Kidney (tissue), 14 donors: ENCODE measurements around the gene EDAR. TPM values are rescaled to one million over a fixed set of nuclear protein-coding genes. Genes with fewer than 3 reads are reported as not detected.

Source experiments
- DNase-seq, 5 donors: peaks; one replicate each; pipeline ENCODE4 v3.0.0-alpha.2; 2013 to 2020
- FAIRE-seq: peaks from 2 replicates; lab custom pipeline; 2012; peaks lifted over from hg19 to GRCh38; lab: Jason Lieb, UNC
- H3K27ac ChIP-seq, 2 donors: one replicate each; pipeline ENCODE4 v1.7.0; 2013; ENCODE audit warnings: low read depth in 2 of 2, low read length in 2 of 2, inconsistent platforms in 1 of 2
- H3K27me3 ChIP-seq: one replicate; pipeline ENCODE4 v1.7.1; 2013; ENCODE audit warnings: low read length, inconsistent platforms; ENCODE audit not compliant: control insufficient read depth, insufficient read depth
- H3K36me3 ChIP-seq, 3 donors: one replicate each; pipeline versions ENCODE4 v1.7.0 to v1.7.1; 2013; ENCODE audit warnings: low read length in 3 of 3, control low read depth in 1 of 3, inconsistent platforms in 1 of 3; ENCODE audit not compliant: insufficient read depth in 3 of 3, control insufficient read depth in 2 of 3
- H3K4me1 ChIP-seq, 3 donors: one replicate each; pipeline versions ENCODE4 v1.7.0 to v1.7.1; 2013; ENCODE audit warnings: low read length in 3 of 3, inconsistent platforms in 1 of 3, low read depth in 1 of 3; ENCODE audit not compliant: control insufficient read depth in 2 of 3, insufficient read depth in 2 of 3
- H3K4me3 ChIP-seq, 3 donors: one replicate each; pipeline versions ENCODE4 v1.7.0 to v1.8.1; 2013; ENCODE audit warnings: low read length in 3 of 3, control low read depth in 1 of 3, inconsistent platforms in 1 of 3
- H3K9ac ChIP-seq, 3 donors: one replicate each; pipeline versions ENCODE4 v1.7.0 to v1.7.1; 2013; ENCODE audit warnings: low read length in 3 of 3, control low read depth in 1 of 3, inconsistent platforms in 1 of 3
- H3K9me3 ChIP-seq, 3 donors: one replicate each; pipeline versions ENCODE4 v1.7.0 to v1.7.1; 2013; ENCODE audit warnings: low read length in 3 of 3, control low read depth in 1 of 3, inconsistent platforms in 1 of 3; ENCODE audit not compliant: control insufficient read depth in 2 of 3, insufficient read depth in 1 of 3
- CTCF ChIP-seq: IDR thresholded peaks from 3 replicates; pipeline ENCODE4 v1.5.1; 2012; ENCODE audit warnings: mild to moderate bottlenecking, moderate library complexity, borderline replicate concordance; ENCODE audit not compliant: insufficient read depth; ENCODE audit errors: extremely low read depth
- intact Hi-C: fragments of 100-400 bp; cut with DNase I; formaldehyde crosslinking; loops from one replicate; pipeline ENCODE4 v1.11.1; 2022
- polyA plus RNA-seq: library from polyadenylated mRNA; stranded (reverse); fragments of 350-450 nt; fragmentation: Illumina TruSeq; extraction: RNeasy Lipid Tissue Mini Kit (QIAGEN cat#74804); gene quantifications from one replicate; pipeline ENCODE4 v1.2.3, GENCODE V29; 2014; ENCODE audit warnings: low read depth, low replicate concordance; ENCODE audit not compliant: insufficient read depth
- total RNA-seq: library from RNA; stranded (reverse); fragmentation: NEBNext Ultra II Directional; extraction: Animal tissue kit (Norgen Biotek cat#: 25700); gene quantifications from one replicate; pipeline ENCODE4 v1.2.1, GENCODE V29; 2021
- donor health status: control.
- donor health status: control.
- donor health status: control.
- donor health status: control.
- donor health status: control.
- donor health status: DM: yes; HTN: yes; CAD: no.
- donor health status: Normal renal cell carcinoma (clear cell type).

The EDAR gene
- total and polyA plus RNA-seq, 2 donors from 2014 or later: 0.17 to 3.1 TPM

GRCh38 chr2:108950369-108951135 is 38.5 kb downstream of the EDAR start:
- Histone ChIP-seq H3K36me3 (no peaks in the 10 kb centered on the region), H3K4me3 (no peak overlapping the region), H3K9ac (no peak overlapping the region), H3K27me3 (no peaks in the 10 kb centered on the region), H3K4me1 (peaks cover 0 to 3% (median 0%) of the 10 kb centered on the region in 3 donors), H3K9me3 (peaks cover 0 to 7% (median 4%) of the 10 kb centered on the region in 3 donors), H3K27ac (no peak overlapping the region)
- no peak for DNase-seq
- TF ChIP-seq CTCF: no peak
- intact Hi-C loops: no loop called here
- FAIRE-seq: no peak

GRCh38 chr2:108949316-108950239 is 39.4 kb downstream of the EDAR start:
- no peak overlapping the region for H3K4me3 ChIP-seq
- no peak for TF ChIP-seq CTCF
- H3K27ac ChIP-seq: no peak overlapping the region
- intact Hi-C loops: no loop called here
- H3K36me3 ChIP-seq: no peaks in the 10 kb centered on the region
- H3K4me1 ChIP-seq: peaks cover 0 to 5% (median 0%) of the 10 kb centered on the region in 3 donors
- peak in 3 of 5 donors; percentile 52 to 84 (median 60) for DNase-seq
- no peak for FAIRE-seq
- no peaks in the 10 kb centered on the region for H3K27me3 ChIP-seq
- H3K9ac ChIP-seq: no peak overlapping the region
- H3K9me3 ChIP-seq: peaks cover 0 to 7% (median 4%) of the 10 kb centered on the region in 3 donors

- FAIRE-seq: no peak
- H3K4me1 ChIP-seq: peaks cover 0 to 5% (median 0%) of the 10 kb centered on the region in 3 donors
Observed at GRCh38 chr2:108947271-108947907, 41.6 kb downstream of the EDAR start.

More at GRCh38 chr2:108947271-108947907, 41.6 kb downstream of the EDAR start:
- no peak for DNase-seq
- no peak overlapping the region for H3K4me3 ChIP-seq
- H3K36me3 ChIP-seq: no peaks in the 10 kb centered on the region
- H3K9ac ChIP-seq: no peak overlapping the region
- intact Hi-C loops: no loop called here
- H3K27me3 ChIP-seq: no peaks in the 10 kb centered on the region
- H3K27ac ChIP-seq: no peak overlapping the region
- TF ChIP-seq CTCF: no peak
- H3K9me3 ChIP-seq: peaks cover 0 to 7% (median 4%) of the 10 kb centered on the region in 3 donors
